ENCODE measurements around the gene SEMA4C. TPM values are rescaled to one million over a fixed set of nuclear protein-coding genes. Genes with fewer than 3 reads are reported as not detected.

Gene SEMA4C
- polyA plus RNA-seq, 1 donor from 2014 or later = 88.7 TPM

DNA sequence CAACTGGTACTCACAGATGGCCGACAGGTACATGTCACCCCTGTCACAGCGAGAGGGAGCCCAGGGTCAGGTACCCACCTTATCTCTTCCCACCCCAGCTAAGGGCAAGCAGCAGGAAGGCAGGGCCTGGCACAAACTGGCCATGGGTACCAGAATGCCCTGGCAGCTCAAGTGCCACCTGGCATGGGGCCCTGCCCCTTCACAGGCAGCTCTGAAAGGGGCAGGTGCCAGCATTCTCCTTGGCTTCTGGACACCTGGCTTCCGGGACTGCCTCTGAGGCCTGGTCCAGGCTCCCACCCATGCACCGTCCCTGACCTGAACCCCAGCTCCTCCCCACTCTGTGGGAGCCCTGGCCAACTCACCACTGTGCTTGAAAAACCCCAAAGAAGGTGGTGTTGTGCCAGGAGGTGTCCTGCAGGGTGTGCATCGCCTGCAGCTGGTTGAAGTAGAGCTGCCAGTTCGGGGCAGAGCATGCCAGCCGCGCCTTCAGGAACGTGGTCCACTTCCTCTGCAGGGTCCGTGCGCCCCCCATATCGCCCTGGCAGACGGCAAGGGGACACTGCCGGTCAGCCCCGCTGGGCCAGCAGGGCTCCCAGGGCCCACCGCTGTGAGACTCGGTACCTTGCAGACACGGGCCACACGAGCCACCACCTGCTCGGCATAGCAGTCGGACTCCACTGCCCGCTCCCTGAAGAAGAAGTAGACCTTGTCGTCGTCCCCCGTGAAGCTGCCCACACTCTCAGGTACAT, 5.4 kb downstream of the SEMA4C start:
- Histone ChIP-seq H3F3A (ENCODE audit: insufficient read depth, low read length, poor library complexity, severe bottlenecking) (no peaks in the 10 kb centered on the region), H3K4me3 (ENCODE audit: low read length) (no peak overlapping the region), H3K36me3 (ENCODE audit: insufficient read depth, low read length) (no peaks in the 10 kb centered on the region), H2AFZ (ENCODE audit: low read depth, low read length) (no peak overlapping the region), H3K27me3 (ENCODE audit: insufficient read depth, low read depth, low read length) (no peaks in the 10 kb centered on the region), H3K27ac (ENCODE audit: low read length) (no peak overlapping the region), H3K9me2 (ENCODE audit: insufficient read depth, low read length) (no peaks in the 10 kb centered on the region), H4K20me1 (ENCODE audit: insufficient read depth) (peaks cover 16% of the 10 kb centered on the region), H3K9me3 (ENCODE audit: low read length) (no peaks in the 10 kb centered on the region), H3K9ac (ENCODE audit: low read length) (no peak overlapping the region), H3K4me2 (ENCODE audit: low read length) (no peak overlapping the region), H3K79me2 (replicated peaks; ENCODE audit: insufficient read depth, low read length) (peaks cover 34% of the 10 kb centered on the region)
- no peak for TF ChIP-seq TAF1 (IDR thresholded peaks at IDR 0.05; ENCODE audit: low read depth)
- no peak for TF ChIP-seq RAD21 (conservative IDR thresholded peaks at IDR 0.05)
- TF ChIP-seq EZH2 (IDR thresholded peaks at IDR 0.05; ENCODE audit: borderline replicate concordance, insufficient read depth, low read length, poor library complexity, severe bottlenecking) = no peak
- no peak for TF ChIP-seq POLR2AphosphoS5 (IDR thresholded peaks at IDR 0.05)
- TF ChIP-seq, protein P1, sequence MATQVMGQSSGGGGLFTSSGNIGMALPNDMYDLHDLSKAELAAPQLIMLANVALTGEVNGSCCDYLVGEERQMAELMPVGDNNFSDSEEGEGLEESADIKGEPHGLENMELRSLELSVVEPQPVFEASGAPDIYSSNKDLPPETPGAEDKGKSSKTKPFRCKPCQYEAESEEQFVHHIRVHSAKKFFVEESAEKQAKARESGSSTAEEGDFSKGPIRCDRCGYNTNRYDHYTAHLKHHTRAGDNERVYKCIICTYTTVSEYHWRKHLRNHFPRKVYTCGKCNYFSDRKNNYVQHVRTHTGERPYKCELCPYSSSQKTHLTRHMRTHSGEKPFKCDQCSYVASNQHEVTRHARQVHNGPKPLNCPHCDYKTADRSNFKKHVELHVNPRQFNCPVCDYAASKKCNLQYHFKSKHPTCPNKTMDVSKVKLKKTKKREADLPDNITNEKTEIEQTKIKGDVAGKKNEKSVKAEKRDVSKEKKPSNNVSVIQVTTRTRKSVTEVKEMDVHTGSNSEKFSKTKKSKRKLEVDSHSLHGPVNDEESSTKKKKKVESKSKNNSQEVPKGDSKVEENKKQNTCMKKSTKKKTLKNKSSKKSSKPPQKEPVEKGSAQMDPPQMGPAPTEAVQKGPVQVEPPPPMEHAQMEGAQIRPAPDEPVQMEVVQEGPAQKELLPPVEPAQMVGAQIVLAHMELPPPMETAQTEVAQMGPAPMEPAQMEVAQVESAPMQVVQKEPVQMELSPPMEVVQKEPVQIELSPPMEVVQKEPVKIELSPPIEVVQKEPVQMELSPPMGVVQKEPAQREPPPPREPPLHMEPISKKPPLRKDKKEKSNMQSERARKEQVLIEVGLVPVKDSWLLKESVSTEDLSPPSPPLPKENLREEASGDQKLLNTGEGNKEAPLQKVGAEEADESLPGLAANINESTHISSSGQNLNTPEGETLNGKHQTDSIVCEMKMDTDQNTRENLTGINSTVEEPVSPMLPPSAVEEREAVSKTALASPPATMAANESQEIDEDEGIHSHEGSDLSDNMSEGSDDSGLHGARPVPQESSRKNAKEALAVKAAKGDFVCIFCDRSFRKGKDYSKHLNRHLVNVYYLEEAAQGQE (IDR thresholded peaks at IDR 0.05; ENCODE audit: borderline replicate concordance) = no peak
- TF ChIP-seq MXI1 (conservative IDR thresholded peaks at IDR 0.05; ENCODE audit: poor library complexity, severe bottlenecking) = no peak
- TF ChIP-seq SMC3 (conservative IDR thresholded peaks at IDR 0.05; ENCODE audit: poor library complexity) = no peak
- TF ChIP-seq EP300 (conservative IDR thresholded peaks at IDR 0.05; ENCODE audit: poor library complexity, severe bottlenecking) = no peak
- TF ChIP-seq, protein P2, sequence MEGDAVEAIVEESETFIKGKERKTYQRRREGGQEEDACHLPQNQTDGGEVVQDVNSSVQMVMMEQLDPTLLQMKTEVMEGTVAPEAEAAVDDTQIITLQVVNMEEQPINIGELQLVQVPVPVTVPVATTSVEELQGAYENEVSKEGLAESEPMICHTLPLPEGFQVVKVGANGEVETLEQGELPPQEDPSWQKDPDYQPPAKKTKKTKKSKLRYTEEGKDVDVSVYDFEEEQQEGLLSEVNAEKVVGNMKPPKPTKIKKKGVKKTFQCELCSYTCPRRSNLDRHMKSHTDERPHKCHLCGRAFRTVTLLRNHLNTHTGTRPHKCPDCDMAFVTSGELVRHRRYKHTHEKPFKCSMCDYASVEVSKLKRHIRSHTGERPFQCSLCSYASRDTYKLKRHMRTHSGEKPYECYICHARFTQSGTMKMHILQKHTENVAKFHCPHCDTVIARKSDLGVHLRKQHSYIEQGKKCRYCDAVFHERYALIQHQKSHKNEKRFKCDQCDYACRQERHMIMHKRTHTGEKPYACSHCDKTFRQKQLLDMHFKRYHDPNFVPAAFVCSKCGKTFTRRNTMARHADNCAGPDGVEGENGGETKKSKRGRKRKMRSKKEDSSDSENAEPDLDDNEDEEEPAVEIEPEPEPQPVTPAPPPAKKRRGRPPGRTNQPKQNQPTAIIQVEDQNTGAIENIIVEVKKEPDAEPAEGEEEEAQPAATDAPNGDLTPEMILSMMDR (IDR thresholded peaks at IDR 0.05; ENCODE audit: poor library complexity, severe bottlenecking) = no peak

DNA sequence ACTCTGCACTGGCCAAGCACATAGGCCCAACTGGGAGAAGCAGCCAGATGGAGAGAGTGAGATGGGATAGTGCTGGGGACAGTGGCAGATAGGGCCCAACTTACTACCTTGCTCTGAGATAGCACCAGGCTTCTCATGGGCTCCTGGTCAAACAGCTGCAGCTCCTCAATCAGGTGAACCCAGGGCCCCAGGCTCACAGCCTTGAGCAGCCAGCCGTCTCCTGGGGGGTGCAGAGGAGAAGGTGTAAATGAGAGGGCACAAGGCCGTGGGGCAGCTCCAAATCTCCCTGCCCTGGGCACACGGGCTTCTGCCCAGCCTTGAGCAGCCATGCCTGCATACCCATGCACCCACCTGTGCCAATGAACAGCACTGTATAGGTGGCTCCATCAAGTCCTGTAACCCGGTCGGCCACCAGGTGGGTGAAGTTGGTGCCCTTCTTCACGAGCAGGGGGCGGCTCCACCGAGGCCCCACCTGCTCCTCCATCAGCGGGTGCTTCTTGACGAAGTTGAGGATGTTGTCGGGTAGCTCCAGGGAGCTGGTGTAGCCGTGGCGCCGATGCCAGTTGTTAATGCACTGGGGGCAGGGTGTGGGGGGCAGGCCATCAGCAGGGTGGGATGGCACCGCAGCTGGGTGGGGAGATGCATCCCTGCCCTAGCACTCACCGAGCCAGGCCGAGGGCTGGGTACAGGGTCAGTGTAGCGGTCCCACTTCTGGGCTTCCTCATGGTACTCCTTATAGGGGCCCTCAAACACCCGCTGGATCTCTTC, 6.1 kb downstream of the SEMA4C start:
- H3F3A ChIP-seq (ENCODE audit: insufficient read depth, low read length, poor library complexity, severe bottlenecking) = peaks cover 3% of the 10 kb centered on the region
- no peaks in the 10 kb centered on the region for H3K9me3 ChIP-seq (ENCODE audit: low read length)
- H4K20me1 ChIP-seq (ENCODE audit: insufficient read depth) = peaks cover 16% of the 10 kb centered on the region
- H3K4me3 ChIP-seq (ENCODE audit: low read length) = no peak overlapping the region
- peaks cover 31% of the 10 kb centered on the region for H3K79me2 ChIP-seq (replicated peaks; ENCODE audit: insufficient read depth, low read length)
- H3K4me2 ChIP-seq (ENCODE audit: low read length) = no peak overlapping the region
- no peak overlapping the region for H2AFZ ChIP-seq (ENCODE audit: low read depth, low read length)
- H3K27me3 ChIP-seq (ENCODE audit: insufficient read depth, low read depth, low read length) = no peaks in the 10 kb centered on the region
- no peaks in the 10 kb centered on the region for H3K9me2 ChIP-seq (ENCODE audit: insufficient read depth, low read length)
- TF ChIP-seq, protein P2 (IDR thresholded peaks at IDR 0.05; ENCODE audit: poor library complexity, severe bottlenecking) = no peak
- TF ChIP-seq, protein P1 (IDR thresholded peaks at IDR 0.05; ENCODE audit: borderline replicate concordance) = no peak
- TF ChIP-seq POLR2AphosphoS5 (IDR thresholded peaks at IDR 0.05) (no peak), MXI1 (conservative IDR thresholded peaks at IDR 0.05; ENCODE audit: poor library complexity, severe bottlenecking) (no peak), EZH2 (IDR thresholded peaks at IDR 0.05; ENCODE audit: borderline replicate concordance, insufficient read depth, low read length, poor library complexity, severe bottlenecking) (no peak), EP300 (conservative IDR thresholded peaks at IDR 0.05; ENCODE audit: poor library complexity, severe bottlenecking) (no peak), RAD21 (conservative IDR thresholded peaks at IDR 0.05) (no peak), SMC3 (conservative IDR thresholded peaks at IDR 0.05; ENCODE audit: poor library complexity) (no peak), TAF1 (IDR thresholded peaks at IDR 0.05; ENCODE audit: low read depth) (no peak)
- H3K27ac ChIP-seq (ENCODE audit: low read length) = no peak overlapping the region
- no peaks in the 10 kb centered on the region for H3K36me3 ChIP-seq (ENCODE audit: insufficient read depth, low read length)
- no peak overlapping the region for H3K9ac ChIP-seq (ENCODE audit: low read length)

Measured in neural cell (in vitro differentiated cells).